IPS-NIHi11 (cell line): ENCODE measurements around the gene CMTM7.
A peak's percentile ranks its signal among the peaks of the same experiment; 100 is the strongest.

Experiments
- DNase-seq: peaks from one replicate; pipeline ENCODE4 v3.0.0; 2012; ENCODE audit warnings: mixed read lengths, low spot score

Gene CMTM7

DNA sequence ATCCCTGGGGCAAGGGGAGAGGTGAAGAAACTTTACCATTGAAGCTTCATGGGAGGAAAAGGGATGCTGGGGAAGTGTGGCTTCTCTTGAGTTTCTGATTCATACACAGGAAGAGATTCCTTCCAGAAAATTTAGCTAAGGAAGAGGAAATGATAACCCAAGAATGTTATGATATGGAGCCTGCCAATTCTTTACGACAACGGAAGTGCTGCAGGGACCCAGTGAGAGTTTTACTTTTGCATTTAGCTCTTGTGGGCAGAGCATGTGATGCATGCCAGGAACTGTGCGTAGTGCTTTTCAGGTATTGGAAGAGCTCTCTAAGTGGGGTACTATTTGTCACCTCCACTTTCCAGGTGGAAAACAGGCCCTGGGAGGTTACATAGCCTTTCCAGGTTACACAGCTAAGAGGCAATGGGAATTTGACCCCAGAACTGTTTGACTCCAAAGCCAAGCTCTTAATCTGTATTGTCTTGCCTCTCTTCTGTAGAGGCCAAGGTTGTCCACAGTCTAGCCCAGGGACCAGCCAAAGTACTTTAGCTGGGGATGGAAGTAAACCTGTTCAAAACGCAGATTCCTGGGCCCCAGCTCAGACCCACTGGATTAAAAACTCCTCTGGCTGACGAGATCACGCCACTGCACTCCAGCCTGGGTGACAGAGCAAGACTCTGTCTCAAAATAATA lies 23.0 kb downstream of the CMTM7 start:
- no peak for DNase-seq

DNA sequence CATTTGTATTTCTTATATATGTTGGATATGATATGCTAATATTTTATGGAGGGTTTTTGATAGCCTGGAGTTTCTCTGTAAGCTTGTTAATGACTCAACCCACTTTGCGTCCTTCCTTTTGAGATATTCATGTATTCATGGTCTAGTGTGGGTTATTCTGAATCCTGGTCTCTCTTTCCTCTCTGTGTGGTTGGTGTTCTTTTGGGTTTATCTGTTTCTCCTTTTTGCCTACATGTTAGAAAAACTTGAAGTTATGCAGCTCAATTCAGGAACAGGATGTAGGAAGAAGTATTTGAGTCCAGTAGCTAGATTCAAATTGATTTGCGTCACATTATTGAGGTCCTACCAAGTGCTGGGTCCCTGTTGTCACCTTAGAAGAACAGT lies 28.1 kb downstream of the CMTM7 start:
- DNase-seq: no peak

- peak; percentile 68 for DNase-seq
Observed at GRCh38 chr3:32420126-32421038, 28.7 kb downstream of the CMTM7 start.

DNA sequence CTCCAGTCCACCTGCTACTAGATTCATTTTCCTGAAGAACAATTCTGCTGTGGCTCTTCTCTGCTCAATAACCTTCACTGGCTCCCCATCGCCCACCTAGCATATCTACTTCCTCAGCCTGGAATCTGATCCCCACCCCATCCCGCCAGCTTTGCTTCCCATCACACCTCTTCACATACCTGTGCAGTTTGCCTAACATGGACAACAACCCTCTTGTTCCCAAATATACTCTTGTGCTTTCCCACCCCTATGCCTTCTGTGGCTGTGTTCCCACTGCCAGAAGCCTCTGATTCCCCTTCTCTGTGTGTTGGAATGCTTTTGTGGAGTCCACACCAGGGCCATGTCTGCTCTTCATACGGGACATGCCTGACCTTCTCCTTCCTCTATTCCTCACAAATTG lies 29.5 kb downstream of the CMTM7 start:
- no peak for DNase-seq

DNA sequence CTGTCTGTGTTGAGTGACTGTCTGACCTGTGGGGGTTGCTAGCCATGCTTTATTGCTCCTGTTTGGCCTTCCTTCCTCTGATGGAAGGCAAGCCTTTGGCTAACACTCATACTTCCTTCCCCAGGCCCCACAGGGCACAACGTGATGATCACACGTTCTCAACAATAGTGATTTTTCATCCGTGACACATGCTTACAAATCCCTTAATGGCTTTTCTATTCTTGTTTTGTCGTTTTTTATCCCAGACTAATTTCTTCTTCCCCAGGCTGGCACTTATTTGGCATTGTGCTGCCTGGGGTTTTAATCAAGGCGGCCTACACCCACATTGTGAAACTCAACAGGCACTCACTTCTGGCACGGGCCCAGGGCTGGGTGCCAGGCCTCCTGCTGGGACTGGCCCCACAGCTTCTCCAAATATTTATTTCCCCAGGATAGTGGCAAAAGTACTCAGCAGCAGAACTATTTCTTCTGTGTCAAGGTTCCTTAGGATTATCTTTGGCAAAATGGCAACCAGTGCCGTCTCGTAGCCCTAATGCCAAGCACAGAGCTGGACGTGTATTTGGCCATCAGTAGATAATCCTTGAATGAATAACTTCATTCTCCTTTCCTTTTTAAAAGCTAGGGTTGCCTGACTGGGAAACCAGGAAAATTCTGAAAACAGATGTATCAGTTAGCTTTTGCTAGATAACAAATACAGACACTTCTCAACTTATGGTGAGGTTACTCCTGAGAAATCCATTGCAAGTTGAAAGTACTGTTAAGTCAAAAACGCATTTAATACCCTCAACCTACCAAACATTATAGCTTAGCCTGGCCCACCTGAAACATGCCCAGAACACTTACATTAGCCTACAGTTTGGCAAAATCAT lies 30.6 kb downstream of the CMTM7 start:
- DNase-seq: peak; percentile 42

- no peak for DNase-seq
Observed at GRCh38 chr3:32422943-32423342, 31.3 kb downstream of the CMTM7 start.

DNA sequence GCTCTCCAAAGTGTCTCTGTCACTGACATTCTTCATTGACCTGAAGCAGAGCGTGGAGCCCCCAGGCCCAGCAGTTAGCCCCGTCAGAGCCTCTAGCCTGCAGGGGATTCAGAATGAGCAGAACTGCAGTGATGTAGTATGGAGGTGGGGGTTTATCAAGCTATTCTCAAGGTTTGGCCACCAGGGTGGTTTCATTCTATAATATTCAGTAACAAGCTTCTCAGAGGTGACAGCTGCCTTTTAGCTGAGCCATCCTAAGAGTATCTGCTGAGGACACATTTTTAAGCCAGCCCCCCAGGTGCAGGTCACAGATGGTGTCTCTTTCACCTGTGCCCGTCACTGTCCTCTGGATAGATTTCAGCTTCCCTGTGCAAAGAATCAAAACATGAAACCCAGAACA lies 31.9 kb downstream of the CMTM7 start:
- no peak for DNase-seq

DNA sequence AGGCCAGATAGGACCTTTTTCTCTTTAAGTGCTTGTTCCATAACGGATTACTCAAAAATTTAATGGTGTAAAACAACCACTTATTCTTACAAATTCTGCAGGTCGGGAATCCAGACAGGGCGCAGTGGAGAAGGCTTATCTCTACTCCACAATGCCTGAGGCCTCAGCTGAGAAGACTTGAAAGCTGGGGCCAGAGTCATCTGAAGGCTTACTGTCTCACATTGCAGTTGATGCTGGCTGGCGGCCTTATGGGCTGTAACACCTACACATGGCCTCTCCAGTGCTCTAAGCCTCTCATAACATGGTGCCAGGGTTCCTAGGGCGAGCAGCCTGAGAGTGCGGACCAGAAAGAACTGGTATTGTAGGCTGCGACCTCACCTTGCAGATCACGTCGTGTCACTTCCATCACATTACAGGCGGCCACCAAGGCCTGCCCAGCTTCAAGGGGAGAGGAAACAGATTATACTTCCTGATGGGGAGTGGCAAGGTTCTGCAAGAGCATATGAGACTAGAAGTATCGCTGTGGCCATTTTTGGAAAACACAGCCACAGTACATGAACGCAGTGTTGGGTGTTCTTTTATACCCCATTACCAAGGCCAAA lies 32.4 kb downstream of the CMTM7 start:
- no peak for DNase-seq

- DNase-seq: no peak
Observed at GRCh38 chr3:32424581-32425250, 33.1 kb downstream of the CMTM7 start.

DNA sequence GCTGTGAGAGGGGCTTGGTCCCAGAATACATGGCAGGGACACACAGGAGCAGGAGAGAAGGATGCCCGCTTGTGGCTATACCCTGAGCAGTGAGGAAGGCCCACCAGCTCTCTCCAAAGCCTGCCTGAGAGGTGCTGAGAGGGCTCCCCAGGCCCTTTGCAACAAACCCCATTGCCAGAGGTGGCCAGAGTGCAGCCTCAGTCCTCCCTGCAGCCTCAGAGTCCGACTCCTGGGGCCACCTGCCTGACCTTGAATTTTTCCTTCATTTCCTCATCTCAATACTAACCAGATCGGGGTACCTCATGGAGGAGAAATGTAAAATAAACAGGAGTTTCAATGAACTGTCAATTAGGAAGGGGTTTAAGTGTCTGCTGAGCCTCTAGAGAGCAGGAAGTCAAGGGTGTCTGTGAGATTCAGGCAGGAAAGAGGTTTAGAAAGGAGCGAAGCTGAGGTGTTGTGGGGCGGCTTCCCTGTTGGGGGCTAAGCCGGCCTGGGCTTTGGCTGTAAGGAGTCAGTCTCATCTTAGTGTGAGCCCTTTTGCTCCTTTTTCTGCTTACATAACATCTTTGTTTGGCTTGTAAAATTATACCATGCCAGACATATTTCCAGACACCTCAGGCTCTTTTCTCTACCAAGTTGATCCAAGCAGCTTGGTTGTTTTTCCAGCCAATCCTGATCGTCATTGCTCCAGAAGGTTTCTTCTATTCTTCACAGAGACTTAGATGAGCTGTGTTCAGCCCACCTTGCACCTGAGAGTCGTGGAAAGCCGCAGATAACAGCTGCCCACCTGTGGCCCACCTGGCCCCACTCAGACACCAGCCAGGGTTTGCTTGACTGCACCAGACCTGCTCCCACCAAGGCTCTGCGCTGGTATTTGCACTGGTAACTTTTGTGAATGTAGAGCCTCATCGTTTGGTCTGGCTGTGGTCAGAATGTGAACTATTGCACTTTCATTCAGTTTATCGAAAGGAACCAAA lies 36.7 kb downstream of the CMTM7 start:
- no peak for DNase-seq

GRCh38 chr3:32430900-32431299 lies 39.2 kb downstream of the CMTM7 start:
- DNase-seq: no peak

GRCh38 chr3:32431481-32431880 lies 39.8 kb downstream of the CMTM7 start:
- DNase-seq: no peak

DNA sequence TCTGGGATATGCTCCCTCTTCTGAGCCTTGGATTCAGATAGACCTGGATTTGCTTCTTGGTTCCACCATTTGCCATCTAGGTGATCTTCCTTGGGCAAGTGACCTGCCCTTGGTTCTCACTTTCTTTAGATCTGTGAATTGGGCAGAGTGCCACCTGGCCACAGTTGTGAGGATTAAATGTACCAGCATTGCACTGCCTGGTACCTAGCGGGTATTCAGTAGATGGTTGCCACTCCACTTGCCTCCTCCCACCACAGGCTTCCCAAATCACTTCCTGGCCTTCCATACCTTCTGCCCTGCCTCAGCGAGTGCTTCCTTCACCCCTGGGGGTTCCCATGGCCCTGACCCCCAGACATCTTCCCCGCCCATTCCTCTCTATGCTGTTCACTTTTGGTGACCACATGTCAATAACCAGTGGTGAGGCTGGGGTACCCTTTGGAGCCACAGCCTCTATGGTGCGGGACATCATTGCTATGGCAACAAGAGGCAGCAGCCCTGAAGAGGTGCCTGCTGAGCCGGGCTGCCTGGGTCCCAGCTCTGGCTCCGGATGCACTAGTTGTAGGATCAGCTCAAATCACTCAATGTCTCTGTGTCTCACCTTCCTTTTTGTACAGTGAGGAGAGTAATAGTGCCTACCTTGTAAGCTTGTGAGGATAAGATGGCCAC lies 40.5 kb downstream of the CMTM7 start:
- DNase-seq: no peak

DNA sequence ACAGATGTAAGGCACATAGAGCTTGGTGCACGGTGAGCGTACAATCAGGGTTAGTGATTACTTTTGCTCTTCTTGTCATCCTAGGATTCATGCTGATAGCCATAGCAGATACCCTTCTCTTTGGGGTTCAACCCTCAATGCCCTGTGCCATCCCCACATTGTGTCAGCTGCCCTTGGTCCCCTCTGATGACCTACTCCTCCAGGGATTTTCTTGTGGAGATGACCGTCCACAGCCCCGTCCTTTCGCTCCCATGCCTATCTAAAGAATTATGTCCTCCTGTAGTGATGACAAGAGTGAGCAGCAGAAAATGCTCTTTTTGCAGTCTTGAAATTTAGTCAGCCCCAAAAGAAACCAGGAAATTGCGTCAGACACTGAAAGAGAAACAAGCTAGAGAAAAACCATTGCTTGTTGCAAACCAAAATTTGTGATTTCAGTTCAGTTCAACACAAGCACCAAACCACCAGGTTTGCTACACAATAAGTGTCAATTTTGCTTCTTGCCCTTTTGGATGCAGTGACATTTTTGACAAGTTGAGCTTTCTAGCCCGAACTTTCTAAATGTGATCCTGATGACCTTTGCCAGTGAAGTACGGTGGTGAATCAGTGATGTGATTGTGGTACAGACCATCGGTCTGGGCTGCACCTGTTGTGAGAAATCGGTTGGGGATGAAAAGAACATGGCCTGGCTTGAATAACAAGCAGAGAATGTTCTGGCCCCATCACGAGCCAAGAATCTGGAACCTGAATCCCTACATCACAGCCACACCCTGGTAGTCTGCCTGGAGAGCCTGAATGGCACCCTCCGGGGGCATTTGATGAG lies 41.3 kb downstream of the CMTM7 start:
- DNase-seq: no peak

GRCh38 chr3:32434206-32434605 lies 42.6 kb downstream of the CMTM7 start:
- no peak for DNase-seq

DNA sequence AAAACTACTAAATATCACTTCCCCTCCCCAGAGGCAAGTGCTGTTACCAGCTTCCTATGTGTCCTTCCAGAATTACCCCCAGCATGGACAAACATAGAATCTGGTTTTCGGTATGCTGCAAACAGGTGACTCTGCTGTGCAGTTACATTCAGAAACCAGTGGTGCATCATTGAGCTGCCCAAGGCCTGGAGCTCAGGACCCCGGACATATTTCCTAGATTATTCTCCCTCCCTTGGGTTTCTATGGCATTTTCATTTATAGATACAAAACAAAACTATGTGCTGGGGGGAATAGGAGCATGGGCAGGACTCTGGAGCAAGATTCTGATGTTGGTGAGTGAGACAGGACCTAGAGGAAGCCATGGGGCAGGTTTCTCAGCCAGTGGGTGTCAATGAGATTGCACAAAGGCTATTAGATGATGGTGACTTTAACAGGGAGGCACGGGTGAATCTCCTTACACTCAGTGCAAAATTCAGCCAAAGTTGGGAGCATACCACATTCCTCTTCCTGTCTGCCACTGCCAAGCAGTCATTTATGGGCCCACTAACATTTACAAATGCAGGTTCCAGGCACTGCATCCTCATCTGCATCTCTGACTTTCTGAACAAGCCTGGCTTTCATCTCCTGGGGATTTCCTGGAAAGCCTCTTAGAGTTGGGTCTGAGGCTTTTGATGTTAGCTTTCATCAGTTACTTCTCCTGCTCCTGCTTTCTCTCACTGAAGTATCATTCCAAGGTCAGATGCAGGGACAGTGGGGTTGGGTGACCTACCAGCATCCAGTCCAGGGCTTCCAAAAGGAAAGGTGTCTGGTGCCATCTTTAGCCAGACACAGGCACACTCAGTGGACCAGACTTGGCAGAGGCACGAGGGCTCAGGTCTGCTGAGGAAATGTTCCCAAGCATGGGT lies 44.5 kb downstream of the CMTM7 start:
- no peak for DNase-seq

- DNase-seq: no peak
Observed at GRCh38 chr3:32436816-32437189, 45.1 kb downstream of the CMTM7 start.

- DNase-seq: no peak
Observed at GRCh38 chr3:32437896-32438295, 46.2 kb downstream of the CMTM7 start.
